Upper lobe of left lung (tissue), 4 donors: ENCODE measurements around the gene AXL.

Experiments used
- EP300 ChIP-seq, 4 donors: sonication (generic); formaldehyde crosslinking; IDR thresholded peaks; one replicate each; pipeline ENCODE4 v1.5.1; 2017; ENCODE audit warnings: antibody characterized with exemption in 4 of 4, control low read depth in 2 of 4
- POLR2A ChIP-seq, 4 donors: fragments of 450-650 bp; IDR thresholded peaks; one replicate each; pipeline ENCODE4 v1.5.1; 2016 to 2017; ENCODE audit warnings: antibody characterized with exemption in 4 of 4, mild to moderate bottlenecking in 2 of 4
- TF ChIP-seq, protein P1 (sequence below), 6 experiments: fragments of 450-650 bp in 4 of 6; fragments of 200-600 bp in 2 of 6; sonication (generic) in 2 of 6; IDR thresholded peaks; one replicate each; pipeline ENCODE4 v1.5.1; 2016 to 2019; ENCODE audit warnings: antibody characterized with exemption in 6 of 6

DNA sequence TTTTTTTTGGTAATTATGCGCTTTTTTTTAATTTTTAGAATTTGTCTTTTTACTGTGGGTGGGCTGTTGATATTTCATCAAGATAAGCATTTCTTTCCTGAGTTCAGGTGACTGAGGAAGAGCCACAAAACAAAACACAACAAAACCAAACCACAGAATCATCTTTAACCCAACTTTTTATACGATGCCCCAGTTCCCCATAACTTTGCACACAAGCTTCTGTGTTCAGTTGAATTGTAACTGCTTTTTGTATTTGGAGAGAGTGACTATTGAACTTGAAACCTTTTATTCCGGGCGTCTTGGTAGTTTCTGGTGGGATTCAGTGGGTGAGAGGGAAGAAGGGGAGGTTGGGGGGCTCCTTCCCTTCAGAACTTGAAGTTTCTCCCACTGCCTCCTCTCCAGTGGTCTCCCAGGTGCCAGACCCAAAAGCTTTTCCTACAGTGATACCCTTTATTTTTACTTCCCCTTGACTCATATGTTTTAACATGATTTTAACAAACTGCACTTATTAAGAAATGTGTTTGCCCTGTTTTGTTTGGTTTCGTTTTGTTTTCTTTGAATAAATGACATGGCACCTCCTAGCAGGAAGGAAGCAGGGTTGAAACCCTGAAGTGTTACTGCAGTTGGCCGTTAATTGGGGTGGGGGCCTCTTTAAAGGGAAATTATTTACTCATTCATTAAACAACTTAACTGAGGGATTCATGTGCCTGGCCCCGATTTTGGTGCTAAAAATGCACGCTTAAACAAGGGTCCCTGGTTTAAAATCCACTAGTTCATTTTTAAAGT, 88.3 kb downstream of the AXL start:
- TF ChIP-seq, protein P1, sequence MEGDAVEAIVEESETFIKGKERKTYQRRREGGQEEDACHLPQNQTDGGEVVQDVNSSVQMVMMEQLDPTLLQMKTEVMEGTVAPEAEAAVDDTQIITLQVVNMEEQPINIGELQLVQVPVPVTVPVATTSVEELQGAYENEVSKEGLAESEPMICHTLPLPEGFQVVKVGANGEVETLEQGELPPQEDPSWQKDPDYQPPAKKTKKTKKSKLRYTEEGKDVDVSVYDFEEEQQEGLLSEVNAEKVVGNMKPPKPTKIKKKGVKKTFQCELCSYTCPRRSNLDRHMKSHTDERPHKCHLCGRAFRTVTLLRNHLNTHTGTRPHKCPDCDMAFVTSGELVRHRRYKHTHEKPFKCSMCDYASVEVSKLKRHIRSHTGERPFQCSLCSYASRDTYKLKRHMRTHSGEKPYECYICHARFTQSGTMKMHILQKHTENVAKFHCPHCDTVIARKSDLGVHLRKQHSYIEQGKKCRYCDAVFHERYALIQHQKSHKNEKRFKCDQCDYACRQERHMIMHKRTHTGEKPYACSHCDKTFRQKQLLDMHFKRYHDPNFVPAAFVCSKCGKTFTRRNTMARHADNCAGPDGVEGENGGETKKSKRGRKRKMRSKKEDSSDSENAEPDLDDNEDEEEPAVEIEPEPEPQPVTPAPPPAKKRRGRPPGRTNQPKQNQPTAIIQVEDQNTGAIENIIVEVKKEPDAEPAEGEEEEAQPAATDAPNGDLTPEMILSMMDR (IDR thresholded peaks at IDR 0.05) = no peak
- TF ChIP-seq POLR2A (IDR thresholded peaks at IDR 0.05) = no peak
- TF ChIP-seq EP300 (IDR thresholded peaks at IDR 0.05) = no peak
